Measurements from ENCODE around the gene SLIT3.
"Not testable (repeated sequence)": the region's sequence is repeated elsewhere in the genome, so short reads cannot be mapped to it uniquely, and the experiment has no call there.

SLIT3 gene

GRCh38 chr5:169121630-169122420, 179.1 kb downstream of the SLIT3 start:
- Histone ChIP-seq H3K27ac (ENCODE audit: low read depth, low read length) (no peak overlapping the region), H3K9me3 (ENCODE audit: insufficient read depth, low read depth, low read length) (no peaks in the 10 kb centered on the region), H3K4me1 (ENCODE audit: insufficient read depth, low read length) (peaks cover 7% of the 10 kb centered on the region; the same call in 1 of the 2 replicates), H3K9ac (ENCODE audit: low read depth, low read length) (no peak overlapping the region), H3K27me3 (ENCODE audit: insufficient read depth, low read length) (no peaks in the 10 kb centered on the region), H3K36me3 (ENCODE audit: insufficient read depth, low read length) (no peaks in the 10 kb centered on the region), H3K4me3 (ENCODE audit: low read length) (no peak overlapping the region)
- WGBS = 94% methylated on average over 5 of the region's 5 CpGs

- H3K27ac ChIP-seq (ENCODE audit: low read depth, low read length) = no peak overlapping the region
- H3K4me1 ChIP-seq (ENCODE audit: insufficient read depth, low read length) = no peaks in the 10 kb centered on the region
- 88% methylated on average over 6 of the region's 6 CpGs for WGBS
- H3K9ac ChIP-seq (ENCODE audit: low read depth, low read length) = no peak overlapping the region
- no peaks in the 10 kb centered on the region for H3K9me3 ChIP-seq (ENCODE audit: insufficient read depth, low read depth, low read length)
- H3K36me3 ChIP-seq (ENCODE audit: insufficient read depth, low read length) = no peaks in the 10 kb centered on the region
- no peak overlapping the region for H3K4me3 ChIP-seq (ENCODE audit: low read length)
- H3K27me3 ChIP-seq (ENCODE audit: insufficient read depth, low read length) = no peaks in the 10 kb centered on the region
These were observed 181.5 kb downstream of the SLIT3 start for GRCh38 chr5:169119288-169120048.

DNA sequence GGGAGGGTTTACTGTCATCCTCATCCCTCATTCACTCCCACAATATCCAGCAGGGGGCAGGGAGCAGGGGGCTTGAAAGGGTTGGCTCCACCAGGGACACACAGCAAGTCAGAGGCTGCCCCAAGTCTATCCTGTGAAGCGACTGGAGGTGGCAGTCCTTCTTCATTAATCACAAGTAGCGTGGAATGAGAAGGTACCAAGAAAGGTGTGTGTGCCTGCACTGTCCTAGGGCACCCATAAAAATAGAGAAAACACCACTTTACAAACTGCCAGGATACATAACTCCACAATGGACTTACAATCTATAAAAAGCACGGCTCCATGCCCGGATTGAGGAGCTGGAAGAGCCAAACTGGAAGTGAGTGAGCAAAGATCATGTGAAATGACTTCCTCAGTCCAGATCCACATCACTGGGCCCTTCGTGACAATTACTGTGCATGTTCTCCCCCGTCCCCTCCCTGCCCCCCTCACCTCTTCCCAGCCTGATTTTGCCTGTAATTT, 183.9 kb downstream of the SLIT3 start:
- no peaks in the 10 kb centered on the region for H3K36me3 ChIP-seq (ENCODE audit: insufficient read depth, low read length)
- H3K9me3 ChIP-seq (ENCODE audit: insufficient read depth, low read depth, low read length) = no peaks in the 10 kb centered on the region
- no peak overlapping the region for H3K9ac ChIP-seq (ENCODE audit: low read depth, low read length)
- no peaks in the 10 kb centered on the region for H3K27me3 ChIP-seq (ENCODE audit: insufficient read depth, low read length)
- H3K4me3 ChIP-seq (ENCODE audit: low read length) = no peak overlapping the region
- H3K4me1 ChIP-seq (ENCODE audit: insufficient read depth, low read length) = no peaks in the 10 kb centered on the region
- WGBS = 91% methylated on average over 6 of the region's 6 CpGs
- H3K27ac ChIP-seq (ENCODE audit: low read depth, low read length) = no peak overlapping the region

DNA sequence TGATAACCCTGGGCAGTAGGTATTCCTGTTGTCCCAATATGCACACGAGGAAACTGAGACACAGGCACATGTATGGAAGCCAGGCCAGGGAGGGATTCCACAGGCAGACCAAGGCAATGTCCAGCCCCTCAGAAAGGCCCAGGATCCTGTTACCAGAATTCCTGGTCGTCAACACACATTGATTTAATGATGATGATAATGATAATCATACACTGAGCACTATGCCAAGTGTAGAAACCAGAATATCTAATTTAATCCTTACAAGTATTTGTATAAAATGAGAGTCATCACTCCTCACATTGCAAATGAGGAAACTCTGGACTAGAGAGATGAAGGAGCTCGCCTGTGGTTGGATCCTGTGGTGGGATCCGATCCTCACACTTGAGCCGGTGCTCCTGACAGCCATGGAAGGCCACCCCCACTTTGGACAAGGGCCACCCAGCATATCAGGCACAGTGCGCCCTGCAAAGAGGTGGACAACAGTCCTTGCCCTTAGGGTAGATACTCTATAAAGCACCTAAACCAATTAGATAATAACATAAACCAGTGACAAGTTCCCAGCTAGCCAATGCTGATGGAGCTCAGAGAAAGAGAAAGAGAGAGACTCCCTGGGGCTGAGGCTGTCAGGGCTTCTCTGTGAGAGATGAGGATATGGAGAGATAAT, 185.3 kb downstream of the SLIT3 start:
- Histone ChIP-seq H3K9me3 (ENCODE audit: insufficient read depth, low read depth, low read length) (no peaks in the 10 kb centered on the region), H3K27me3 (ENCODE audit: insufficient read depth, low read length) (no peaks in the 10 kb centered on the region), H3K9ac (ENCODE audit: low read depth, low read length) (no peak overlapping the region), H3K4me3 (ENCODE audit: low read length) (no peak overlapping the region), H3K4me1 (ENCODE audit: insufficient read depth, low read length) (no peaks in the 10 kb centered on the region), H3K27ac (ENCODE audit: low read depth, low read length) (no peak overlapping the region), H3K36me3 (ENCODE audit: insufficient read depth, low read length) (no peaks in the 10 kb centered on the region)
- 92% methylated on average over 5 of the region's 6 CpGs for WGBS

DNA sequence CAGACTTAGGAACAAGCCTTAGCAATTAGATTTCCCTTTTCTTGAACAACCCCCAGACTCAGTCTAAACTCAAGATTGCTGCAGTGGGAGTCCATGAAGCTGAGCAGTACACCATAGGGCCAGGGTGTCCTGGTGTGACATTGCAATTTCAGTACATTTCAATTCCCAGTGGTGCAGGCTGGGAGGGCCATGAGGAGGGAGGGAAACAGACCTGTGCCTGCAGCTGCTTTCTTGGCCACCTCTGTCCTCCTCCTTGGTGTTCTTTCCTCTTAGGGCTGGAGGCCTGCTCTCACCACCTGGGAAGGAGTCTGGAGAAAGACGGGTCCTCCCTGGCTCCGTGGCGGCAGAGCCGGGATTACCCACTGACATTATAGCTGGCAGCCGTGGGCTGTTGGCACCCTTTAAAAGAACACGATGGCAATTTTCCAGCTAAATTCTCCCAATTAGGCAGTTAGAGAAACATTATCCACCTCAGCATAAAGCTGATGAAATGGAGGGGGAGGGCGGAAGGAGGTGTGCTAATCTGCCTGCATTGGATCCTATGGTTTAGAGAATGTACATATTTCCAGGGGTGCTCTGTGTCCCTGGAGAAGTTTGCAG, 186.4 kb downstream of the SLIT3 start:
- Histone ChIP-seq H3K27ac (ENCODE audit: low read depth, low read length) (no peak overlapping the region), H3K27me3 (ENCODE audit: insufficient read depth, low read length) (no peaks in the 10 kb centered on the region), H3K4me1 (ENCODE audit: insufficient read depth, low read length) (no peaks in the 10 kb centered on the region), H3K4me3 (ENCODE audit: low read length) (no peak overlapping the region), H3K9ac (ENCODE audit: low read depth, low read length) (no peak overlapping the region), H3K9me3 (ENCODE audit: insufficient read depth, low read depth, low read length) (no peaks in the 10 kb centered on the region), H3K36me3 (ENCODE audit: insufficient read depth, low read length) (no peaks in the 10 kb centered on the region)
- 98% methylated on average over 7 of the region's 7 CpGs for WGBS

- Histone ChIP-seq H3K9me3 (ENCODE audit: insufficient read depth, low read depth, low read length) (0 out of 2 replicates have a peak, but pooled peaks cover 2% of the 10 kb centered on the region), H3K9ac (ENCODE audit: low read depth, low read length) (no peak overlapping the region), H3K4me1 (ENCODE audit: insufficient read depth, low read length) (0 out of 2 replicates have a peak, but pooled peaks cover 4% of the 10 kb centered on the region), H3K27ac (ENCODE audit: low read depth, low read length) (no peak overlapping the region), H3K27me3 (ENCODE audit: insufficient read depth, low read length) (no peaks in the 10 kb centered on the region), H3K4me3 (ENCODE audit: low read length) (no peak overlapping the region), H3K36me3 (ENCODE audit: insufficient read depth, low read length) (no peaks in the 10 kb centered on the region)
- WGBS = 90% methylated on average over 5 of the region's 5 CpGs
These were observed 188.9 kb downstream of the SLIT3 start for GRCh38 chr5:169112016-169112415.

- Histone ChIP-seq H3K9ac (ENCODE audit: low read depth, low read length) (no peak overlapping the region), H3K36me3 (ENCODE audit: insufficient read depth, low read length) (no peaks in the 10 kb centered on the region), H3K4me1 (ENCODE audit: insufficient read depth, low read length) (0 out of 2 replicates have a peak, but pooled peaks cover 4% of the 10 kb centered on the region), H3K27me3 (ENCODE audit: insufficient read depth, low read length) (no peaks in the 10 kb centered on the region), H3K27ac (ENCODE audit: low read depth, low read length) (no peak overlapping the region), H3K9me3 (ENCODE audit: insufficient read depth, low read depth, low read length) (0 out of 2 replicates have a peak, but pooled peaks cover 2% of the 10 kb centered on the region), H3K4me3 (ENCODE audit: low read length) (no peak overlapping the region)
- 79% methylated on average over 10 of the region's 10 CpGs for WGBS
These were observed 193.8 kb downstream of the SLIT3 start for GRCh38 chr5:169106911-169107706.

GRCh38 chr5:169105582-169105981, 195.4 kb downstream of the SLIT3 start:
- not testable (repeated sequence) for H3K9me3 ChIP-seq (ENCODE audit: insufficient read depth, low read depth, low read length); H3K9ac ChIP-seq (ENCODE audit: low read depth, low read length); H3K27ac ChIP-seq (ENCODE audit: low read depth, low read length); H3K4me3 ChIP-seq (ENCODE audit: low read length); H3K36me3 ChIP-seq (ENCODE audit: insufficient read depth, low read length); H3K27me3 ChIP-seq (ENCODE audit: insufficient read depth, low read length)
- 100% methylated on average over 2 of the region's 2 CpGs for WGBS
- H3K4me1 ChIP-seq (ENCODE audit: insufficient read depth, low read length) = peaks cover 11% of the 10 kb centered on the region

- WGBS = 94% methylated on average over 13 of the region's 15 CpGs
- Histone ChIP-seq H3K4me1 (ENCODE audit: insufficient read depth, low read length) (peaks cover 11% of the 10 kb centered on the region), H3K27ac (ENCODE audit: low read depth, low read length) (no peak overlapping the region)
These were observed 195.9 kb downstream of the SLIT3 start for GRCh38 chr5:169104937-169105494.

DNA sequence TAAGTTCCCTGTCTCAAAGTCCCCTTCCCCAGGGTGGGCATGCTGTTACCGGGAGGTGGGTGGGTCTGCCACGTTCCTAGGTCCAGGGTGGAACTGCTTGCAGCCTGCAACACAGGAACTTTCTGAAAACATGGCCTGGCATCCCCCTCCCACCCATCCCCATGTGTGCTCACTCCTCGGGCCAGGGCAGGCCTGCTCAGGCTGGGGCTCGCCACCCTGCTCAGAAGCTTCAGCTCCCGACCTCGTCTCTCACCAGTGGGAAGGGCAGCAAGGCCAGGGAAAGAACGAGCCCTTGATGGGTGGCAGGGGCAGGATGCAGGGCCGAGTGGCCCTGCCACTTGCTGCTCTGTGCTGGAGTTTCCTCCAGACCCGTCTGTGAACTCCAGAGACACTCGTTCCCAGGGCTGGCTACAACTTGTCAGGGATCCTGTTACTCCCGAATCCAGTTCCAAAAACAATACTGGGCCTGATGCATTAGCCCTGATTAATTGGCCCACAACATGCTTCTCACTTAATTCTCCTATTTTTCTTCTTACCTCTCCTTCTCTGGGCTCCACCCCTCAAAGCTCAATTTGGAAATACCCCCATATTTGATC, 197.3 kb downstream of the SLIT3 start:
- H3K27ac ChIP-seq (ENCODE audit: low read depth, low read length) = no peak overlapping the region
- H3K4me1 ChIP-seq (ENCODE audit: insufficient read depth, low read length) = peaks cover 11% of the 10 kb centered on the region
- no peaks in the 10 kb centered on the region for H3K36me3 ChIP-seq (ENCODE audit: insufficient read depth, low read length)
- no peak overlapping the region for H3K4me3 ChIP-seq (ENCODE audit: low read length)
- WGBS = 91% methylated on average over 11 of the region's 11 CpGs
- no peaks in the 10 kb centered on the region for H3K9me3 ChIP-seq (ENCODE audit: insufficient read depth, low read depth, low read length)
- no peaks in the 10 kb centered on the region for H3K27me3 ChIP-seq (ENCODE audit: insufficient read depth, low read length)
- no peak overlapping the region for H3K9ac ChIP-seq (ENCODE audit: low read depth, low read length)

More at GRCh38 chr5:169104937-169105494, 195.9 kb downstream of the SLIT3 start:
- Histone ChIP-seq H3K27me3 (ENCODE audit: insufficient read depth, low read length) (no peaks in the 10 kb centered on the region), H3K36me3 (ENCODE audit: insufficient read depth, low read length) (no peaks in the 10 kb centered on the region), H3K4me3 (ENCODE audit: low read length) (no peak overlapping the region), H3K9ac (ENCODE audit: low read depth, low read length) (no peak overlapping the region), H3K9me3 (ENCODE audit: insufficient read depth, low read depth, low read length) (0 out of 2 replicates have a peak, but pooled peaks cover 2% of the 10 kb centered on the region)
